Breast epithelium (tissue), 4 donors: ENCODE measurements around the gene MRGPRD. TPM values are rescaled to one million over a fixed set of nuclear protein-coding genes. Genes with fewer than 3 reads are reported as not detected.

Experiments used
- DNase-seq, 2 donors: peaks; one replicate each; pipeline ENCODE4 v3.0.0-alpha.2; 2019; ENCODE audit warnings: low spot score in 2 of 2
- H3K27ac ChIP-seq, 2 donors: fragments of 200-600 bp; sonication (generic) in 1 of 2; one replicate each; pipeline ENCODE4 v1.5.1; 2016 to 2019; ENCODE audit warnings: mild to moderate bottlenecking in 1 of 2
- H3K27me3 ChIP-seq, 2 donors: fragments of 200-600 bp; sonication (generic) in 1 of 2; one replicate each; pipeline versions ENCODE4 v1.5.1 to v1.6.0; 2017 to 2019; ENCODE audit warnings: control low read depth in 1 of 2, mild to moderate bottlenecking in 1 of 2
- H3K36me3 ChIP-seq: fragments of 200-600 bp; one replicate; pipeline ENCODE4 v1.5.1; 2019
- H3K4me1 ChIP-seq, 2 donors: fragments of 200-600 bp; sonication (generic); one replicate each; pipeline ENCODE4 v1.5.1; 2016 to 2019; ENCODE audit warnings: control low read depth in 1 of 2
- H3K4me3 ChIP-seq, 3 donors: fragments of 200-600 bp; sonication (generic); 1 replicate in 2 of 3; 2 replicates in 1 of 3; pipeline ENCODE4 v1.5.1; 2016 to 2019; ENCODE audit warnings: mild to moderate bottlenecking in 3 of 3, moderate library complexity in 2 of 3
- H3K9me3 ChIP-seq, 2 donors: fragments of 200-600 bp; sonication (generic) in 1 of 2; one replicate each; pipeline ENCODE4 v1.5.1; 2016 to 2019; ENCODE audit warnings: control low read depth in 1 of 2
- CTCF ChIP-seq, 3 donors: fragments of 450-650 bp; IDR thresholded peaks; one replicate each; pipeline ENCODE4 v1.5.1; 2016 to 2017; ENCODE audit warnings: antibody characterized with exemption in 3 of 3, mild to moderate bottlenecking in 3 of 3, moderate library complexity in 3 of 3
- POLR2A ChIP-seq: fragments of 450-650 bp; IDR thresholded peaks from one replicate; pipeline ENCODE4 v1.6.1; 2016; ENCODE audit warnings: antibody characterized with exemption, mild to moderate bottlenecking, moderate library complexity
- POLR2AphosphoS5 ChIP-seq, 3 donors: sonication (generic); formaldehyde crosslinking; IDR thresholded peaks; one replicate each; pipeline ENCODE4 v1.6.1; 2017; ENCODE audit warnings: antibody characterized with exemption in 3 of 3
- intact Hi-C: fragments of 100-400 bp; cut with DNase I; formaldehyde crosslinking; loops from one replicate; pipeline ENCODE4 v1.15.1; 2023; ENCODE audit warnings: low total_unique reads
- total RNA-seq, 3 donors: library from RNA; depleted of rRNA; stranded (reverse); fragments of >200 nt; gene quantifications; one replicate each; pipeline ENCODE4 v1.1.0, GENCODE V29; 2016

MRGPRD gene
- total RNA-seq, 3 donors from 2014 or later = not detected

- no peaks in the 10 kb centered on the region for H3K27me3 ChIP-seq
- intact Hi-C loops = no loop called here
- H3K4me1 ChIP-seq = no peaks in the 10 kb centered on the region
- H3K36me3 ChIP-seq = no peaks in the 10 kb centered on the region
- DNase-seq = peak in 1 of 2 donors; percentile 3
- no peaks in the 10 kb centered on the region for H3K9me3 ChIP-seq
- TF ChIP-seq POLR2AphosphoS5 (IDR thresholded peaks at IDR 0.05) = no peak
- TF ChIP-seq CTCF (IDR thresholded peaks at IDR 0.05) = no peak
- no peak for TF ChIP-seq POLR2A
- H3K27ac ChIP-seq = no peak overlapping the region
- H3K4me3 ChIP-seq = no peak overlapping the region
Measured at GRCh38 chr11:68993546-68993945, 12.8 kb upstream of the MRGPRD start.

GRCh38 chr11:68992743-68993255, 12.0 kb upstream of the MRGPRD start:
- intact Hi-C loops = no loop called here
- TF ChIP-seq CTCF (IDR thresholded peaks at IDR 0.05) = no peak
- no peak for TF ChIP-seq POLR2A
- TF ChIP-seq POLR2AphosphoS5 (IDR thresholded peaks at IDR 0.05) = no peak
- Histone ChIP-seq H3K4me3 (no peak overlapping the region), H3K36me3 (no peaks in the 10 kb centered on the region), H3K27me3 (no peaks in the 10 kb centered on the region), H3K9me3 (no peaks in the 10 kb centered on the region), H3K27ac (no peak overlapping the region), H3K4me1 (no peaks in the 10 kb centered on the region)
- DNase-seq = peak in 1 of 2 donors; percentile 17

GRCh38 chr11:68990995-68991780, 10.4 kb upstream of the MRGPRD start:
- no peaks in the 10 kb centered on the region for H3K4me1 ChIP-seq
- TF ChIP-seq POLR2AphosphoS5 (IDR thresholded peaks at IDR 0.05) (no peak), POLR2A (no peak), CTCF (IDR thresholded peaks at IDR 0.05) (no peak)
- H3K27ac ChIP-seq = no peak overlapping the region
- no peak overlapping the region for H3K4me3 ChIP-seq
- intact Hi-C loops = no loop called here
- H3K36me3 ChIP-seq = no peaks in the 10 kb centered on the region
- H3K9me3 ChIP-seq = peaks cover 0 to 10% of the 10 kb centered on the region in 2 donors
- peak in 1 of 2 donors; percentile 31 for DNase-seq
- no peaks in the 10 kb centered on the region for H3K27me3 ChIP-seq

GRCh38 chr11:68989936-68990606, 9.3 kb upstream of the MRGPRD start:
- H3K36me3 ChIP-seq = no peaks in the 10 kb centered on the region
- H3K27ac ChIP-seq = no peak overlapping the region
- intact Hi-C loops = no loop called here
- H3K4me1 ChIP-seq = no peaks in the 10 kb centered on the region
- H3K9me3 ChIP-seq = peaks cover 0 to 10% of the 10 kb centered on the region in 2 donors
- no peaks in the 10 kb centered on the region for H3K27me3 ChIP-seq
- TF ChIP-seq CTCF (IDR thresholded peaks at IDR 0.05) (no peak), POLR2AphosphoS5 (IDR thresholded peaks at IDR 0.05) (no peak), POLR2A (no peak)
- peak in 1 of 2 donors; percentile 15 for DNase-seq
- no peak overlapping the region for H3K4me3 ChIP-seq

GRCh38 chr11:68988491-68988890, 7.7 kb upstream of the MRGPRD start:
- DNase-seq = no peak
- intact Hi-C loops = no loop called here
- no peaks in the 10 kb centered on the region for H3K4me1 ChIP-seq

More at GRCh38 chr11:68988491-68988890, 7.7 kb upstream of the MRGPRD start:
- Histone ChIP-seq H3K4me3 (no peak overlapping the region), H3K9me3 (peaks cover 0 to 10% of the 10 kb centered on the region in 2 donors), H3K27ac (no peak overlapping the region), H3K27me3 (no peaks in the 10 kb centered on the region), H3K36me3 (no peaks in the 10 kb centered on the region)
- TF ChIP-seq CTCF (IDR thresholded peaks at IDR 0.05) = no peak
- no peak for TF ChIP-seq POLR2A
- TF ChIP-seq POLR2AphosphoS5 (IDR thresholded peaks at IDR 0.05) = no peak
